Dedifferentiated amniotic fluid mesenchymal stem cell (primary cell): ENCODE results near the gene ACSS2.

Source experiments
- DNase-seq: peaks from one replicate; pipeline ENCODE4 v3.0.0-alpha.2; 2016; ENCODE audit errors: extremely low spot score

ACSS2 gene

GRCh38 chr20:34907616-34908469 lies 31.4 kb downstream of the ACSS2 start:
- DNase-seq: peak; percentile 62

GRCh38 chr20:34915131-34915530 lies 38.7 kb downstream of the ACSS2 start:
- DNase-seq: no peak

GRCh38 chr20:34915749-34916455 lies 39.5 kb downstream of the ACSS2 start:
- no peak for DNase-seq

GRCh38 chr20:34916774-34917354 lies 40.5 kb downstream of the ACSS2 start:
- DNase-seq: no peak

GRCh38 chr20:34920055-34920454 lies 43.6 kb downstream of the ACSS2 start:
- DNase-seq: no peak

- DNase-seq: no peak
Measured at GRCh38 chr20:34921436-34921835, 45.0 kb downstream of the ACSS2 start.

- peak; percentile 92 for DNase-seq
Measured at GRCh38 chr20:34922654-34923381, 46.4 kb downstream of the ACSS2 start.

GRCh38 chr20:34923414-34923813 lies 47.0 kb downstream of the ACSS2 start:
- DNase-seq: no peak

GRCh38 chr20:34925341-34925740 lies 48.9 kb downstream of the ACSS2 start:
- DNase-seq: no peak

- no peak for DNase-seq
Measured at GRCh38 chr20:34925981-34926380, 49.6 kb downstream of the ACSS2 start.

GRCh38 chr20:34926581-34926980 lies 50.2 kb downstream of the ACSS2 start:
- DNase-seq: no peak

- peak; percentile 58 for DNase-seq
Measured at GRCh38 chr20:34927736-34928135, 51.3 kb downstream of the ACSS2 start.

- DNase-seq: no peak
Measured at GRCh38 chr20:34928411-34928810, 52.0 kb downstream of the ACSS2 start.

GRCh38 chr20:34931771-34932170 lies 55.4 kb downstream of the ACSS2 start:
- no peak for DNase-seq

- no peak for DNase-seq
Measured at GRCh38 chr20:34938466-34939163, 62.2 kb downstream of the ACSS2 start.

- DNase-seq: no peak
Measured at GRCh38 chr20:34940081-34940481, 63.7 kb downstream of the ACSS2 start.

- no peak for DNase-seq
Measured at GRCh38 chr20:34941226-34941625, 64.8 kb downstream of the ACSS2 start.

GRCh38 chr20:34942301-34942700 lies 65.9 kb downstream of the ACSS2 start:
- no peak for DNase-seq

- no peak for DNase-seq
Measured at GRCh38 chr20:34943808-34944567, 67.6 kb downstream of the ACSS2 start.

GRCh38 chr20:34945315-34946077 lies 69.1 kb downstream of the ACSS2 start:
- no peak for DNase-seq
